Fibroblast of peridontal ligament (primary cell): ENCODE data around the gene ASXL3.

Source experiments
- DNase-seq: peaks from one replicate; pipeline ENCODE4 v3.0.0-alpha.2; 2010; ENCODE audit errors: extremely low read depth

Gene ASXL3

DNA sequence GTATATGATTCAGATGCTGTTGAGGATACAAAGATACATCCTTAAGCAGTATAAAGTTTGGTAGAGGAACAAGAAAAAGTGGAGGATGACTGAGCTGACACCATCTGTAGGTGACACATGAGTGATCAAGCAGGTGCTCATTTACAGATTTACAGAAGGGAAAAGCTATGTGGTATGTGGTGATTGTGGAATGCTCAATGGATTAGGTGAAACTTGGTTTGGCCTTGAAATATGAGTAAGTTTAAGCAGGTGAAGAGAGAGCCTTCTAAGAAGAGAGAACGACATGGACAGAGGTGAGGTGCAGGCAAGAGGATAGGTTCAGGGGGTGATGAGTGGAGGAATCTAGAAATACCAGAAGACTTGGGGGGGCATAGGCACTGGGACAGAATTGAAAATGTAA is 5.9 kb downstream of the ASXL3 start:
- DNase-seq = no peak

DNA sequence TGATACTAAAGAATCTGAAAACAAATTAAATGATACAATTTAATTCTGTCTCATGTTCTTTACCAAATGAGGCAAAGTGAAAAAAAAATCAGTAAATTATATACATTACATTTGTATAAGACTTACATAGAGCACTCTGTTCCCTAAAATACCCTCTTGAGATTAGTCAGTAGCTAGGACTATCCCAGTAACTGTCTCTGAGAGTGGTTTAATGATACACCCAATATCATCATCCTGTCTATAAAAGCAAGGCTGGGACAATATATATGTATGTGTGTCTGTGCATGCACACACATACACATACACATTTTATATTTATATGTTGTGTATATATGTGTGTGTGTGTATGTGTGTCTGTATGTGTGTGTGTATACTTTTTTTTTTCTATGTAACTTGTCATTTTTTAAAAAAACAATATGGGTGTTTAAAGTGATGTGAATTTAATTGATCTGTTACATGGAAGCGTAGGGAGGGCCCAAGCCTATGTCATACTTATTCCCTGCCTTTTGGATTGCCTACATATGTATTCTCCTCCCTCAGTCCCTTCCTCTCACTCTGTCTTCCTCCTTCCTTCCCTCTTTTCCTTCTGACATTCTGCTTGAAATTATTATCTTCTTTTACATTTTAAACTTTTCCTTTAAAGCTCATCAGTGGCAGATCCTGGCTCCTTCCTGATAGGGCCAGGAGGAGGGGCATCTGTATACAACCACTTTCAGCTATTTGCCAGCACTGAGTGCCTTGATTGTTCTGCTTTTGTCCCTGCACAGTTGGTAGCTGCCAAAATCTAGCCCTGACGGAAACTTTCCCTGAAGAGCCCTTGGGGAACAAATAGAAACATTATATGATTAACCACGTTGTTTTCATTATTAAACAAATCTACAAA is 6.8 kb downstream of the ASXL3 start:
- DNase-seq = no peak

GRCh38 chr18:33585431-33585775 is 7.4 kb downstream of the ASXL3 start:
- DNase-seq = no peak

DNA sequence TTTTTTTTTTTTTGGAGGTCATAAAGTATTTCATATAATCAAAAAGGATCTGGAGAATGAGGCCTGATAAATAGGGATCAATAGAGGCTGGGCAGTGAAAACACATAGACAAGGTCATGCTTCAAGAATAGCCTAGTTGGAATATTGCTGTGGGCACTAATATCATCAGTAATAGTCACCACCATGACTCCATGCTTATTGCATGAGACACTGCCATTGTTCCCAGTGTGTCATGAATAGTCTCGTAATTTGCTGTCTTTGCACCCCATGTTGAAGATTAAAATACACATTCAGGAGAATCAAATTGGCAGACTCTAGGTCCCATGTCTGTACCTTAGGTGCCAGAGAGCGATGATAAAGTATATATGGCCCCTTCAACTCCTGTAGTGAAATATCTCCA is 10.3 kb downstream of the ASXL3 start:
- no peak for DNase-seq

DNA sequence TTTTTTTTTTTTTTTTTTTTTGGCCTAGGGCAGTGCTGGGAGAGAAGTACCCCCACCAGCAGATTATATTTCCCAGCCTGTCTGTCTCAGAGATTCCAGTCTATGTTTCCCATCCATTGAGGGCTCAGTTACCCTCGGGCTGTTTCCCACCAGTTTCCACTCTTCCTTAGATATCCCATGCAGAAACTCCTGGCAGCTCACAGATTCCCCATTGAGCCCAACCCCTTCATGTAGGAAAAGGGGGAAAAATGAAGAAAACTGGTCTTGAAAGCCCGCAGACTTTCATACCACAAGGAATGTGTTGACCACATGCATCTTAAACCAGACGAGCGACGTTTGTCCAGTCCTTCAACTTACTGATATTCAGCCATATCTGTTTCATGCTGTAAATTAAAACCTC is 15.2 kb downstream of the ASXL3 start:
- DNase-seq = no peak

DNA sequence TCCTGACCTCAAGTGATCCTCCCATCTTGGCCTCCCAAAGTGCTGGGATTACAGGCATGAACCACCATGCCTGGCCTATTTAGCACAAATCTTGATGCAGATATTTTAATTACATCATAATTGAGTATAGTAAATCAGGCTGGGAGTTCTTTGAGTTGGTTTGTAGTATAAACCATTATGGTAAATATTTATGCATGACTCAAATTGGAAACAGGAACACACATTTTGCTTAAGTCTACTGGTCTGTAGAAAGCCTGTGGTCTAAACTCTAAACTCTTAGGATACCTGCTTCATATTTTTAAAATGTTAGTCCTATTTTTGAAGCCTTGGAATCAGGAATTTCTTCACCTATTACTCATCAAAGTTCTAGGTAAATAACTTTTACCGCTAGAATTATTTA is 16.8 kb downstream of the ASXL3 start:
- DNase-seq = peak; percentile 13

DNA sequence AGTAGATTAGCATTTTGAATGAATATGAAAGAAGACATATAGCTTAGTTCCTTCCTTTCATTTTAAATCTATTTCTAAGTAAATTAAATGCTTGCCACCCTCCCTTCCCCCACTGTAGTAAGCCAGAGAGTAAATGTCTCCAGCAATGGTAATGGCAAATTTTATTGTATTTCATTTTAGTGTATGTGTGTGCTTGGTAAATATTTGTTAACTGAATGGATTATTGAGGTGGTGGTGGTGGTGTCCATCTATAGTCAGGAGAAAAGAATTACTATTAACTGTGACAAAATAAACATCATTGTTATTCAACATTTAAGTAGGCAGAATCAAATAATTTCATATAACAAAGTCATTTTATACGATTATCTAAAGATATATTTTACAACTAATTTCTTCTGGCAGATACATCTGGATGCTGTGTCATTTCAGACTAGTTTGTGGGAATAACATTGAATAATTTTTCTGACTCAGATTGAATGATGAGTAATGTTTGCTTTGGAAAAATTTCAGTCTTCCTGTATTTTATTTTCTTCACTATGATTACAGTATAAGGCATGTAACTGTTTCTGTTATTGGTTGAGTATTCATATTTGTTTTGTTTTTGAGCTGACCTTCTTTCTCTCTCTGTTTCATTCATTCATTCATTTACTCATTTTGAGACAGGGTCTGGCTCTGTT is 18.3 kb downstream of the ASXL3 start:
- peak; percentile 77 for DNase-seq

DNA sequence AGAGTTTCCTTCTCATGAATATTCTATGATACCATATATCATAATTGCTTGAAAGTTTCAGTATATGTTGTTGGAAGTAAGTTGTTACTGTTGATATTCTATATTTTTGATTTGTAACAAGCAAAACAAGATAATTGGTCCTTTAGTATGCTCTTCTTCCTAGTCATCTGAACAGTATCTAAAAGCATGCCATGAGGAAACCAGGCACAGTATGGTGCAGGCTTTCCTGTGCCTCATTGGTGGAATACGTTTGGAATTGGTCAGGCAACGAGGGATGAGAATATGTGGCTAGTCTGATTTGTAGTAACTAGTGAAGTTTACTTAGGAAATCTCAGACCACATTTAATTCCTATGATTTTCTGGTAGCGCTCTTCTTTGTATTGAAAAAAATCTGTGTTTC is 22.8 kb downstream of the ASXL3 start:
- no peak for DNase-seq

- DNase-seq = no peak
Observed at GRCh38 chr18:33603454-33603853, 25.4 kb downstream of the ASXL3 start.

- no peak for DNase-seq
Observed at GRCh38 chr18:33605250-33605649, 27.2 kb downstream of the ASXL3 start.

DNA sequence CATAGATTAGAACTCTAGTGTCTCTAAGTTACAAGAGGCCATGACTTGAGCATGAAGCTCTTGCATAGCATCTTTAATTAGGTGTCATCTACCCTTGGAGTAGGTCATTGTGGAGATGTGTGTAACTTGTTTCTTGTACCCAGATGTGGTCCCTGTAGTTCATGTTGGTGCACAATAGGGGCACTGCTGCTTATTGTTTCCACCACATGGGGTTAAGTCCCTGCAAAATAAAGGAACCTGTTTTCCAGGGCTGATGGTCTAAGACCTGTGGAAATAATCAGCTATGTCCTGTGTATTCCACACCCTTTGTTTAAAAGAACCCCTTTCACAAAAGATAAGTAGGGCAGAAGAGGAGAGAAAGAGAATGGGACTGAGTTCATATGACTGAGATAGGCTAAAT is 28.6 kb downstream of the ASXL3 start:
- DNase-seq = no peak

GRCh38 chr18:33611525-33612135 is 33.6 kb downstream of the ASXL3 start:
- DNase-seq = peak; percentile 9

DNA sequence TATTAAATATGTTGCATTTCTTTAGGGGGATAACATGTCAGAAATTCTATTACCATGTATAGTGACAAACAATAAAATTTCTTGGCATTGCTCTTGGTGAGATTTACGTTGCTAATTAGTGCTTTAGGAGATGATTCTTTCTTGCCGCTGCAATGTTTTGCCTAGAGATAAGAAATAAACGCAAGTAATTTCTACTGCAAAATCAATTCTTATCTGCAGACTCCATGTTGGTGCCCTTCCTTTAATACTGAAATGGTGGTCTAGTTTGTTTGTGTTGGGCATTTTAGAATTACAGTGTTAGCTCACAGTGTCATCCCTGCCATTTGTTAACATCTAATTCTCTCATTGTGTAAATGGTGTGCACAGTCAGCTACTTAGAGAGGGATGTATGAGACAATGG is 34.6 kb downstream of the ASXL3 start:
- DNase-seq = no peak

- no peak for DNase-seq
Observed at GRCh38 chr18:33616556-33616955, 38.5 kb downstream of the ASXL3 start.

- DNase-seq = no peak
Observed at GRCh38 chr18:33627114-33627513, 49.1 kb downstream of the ASXL3 start.

DNA sequence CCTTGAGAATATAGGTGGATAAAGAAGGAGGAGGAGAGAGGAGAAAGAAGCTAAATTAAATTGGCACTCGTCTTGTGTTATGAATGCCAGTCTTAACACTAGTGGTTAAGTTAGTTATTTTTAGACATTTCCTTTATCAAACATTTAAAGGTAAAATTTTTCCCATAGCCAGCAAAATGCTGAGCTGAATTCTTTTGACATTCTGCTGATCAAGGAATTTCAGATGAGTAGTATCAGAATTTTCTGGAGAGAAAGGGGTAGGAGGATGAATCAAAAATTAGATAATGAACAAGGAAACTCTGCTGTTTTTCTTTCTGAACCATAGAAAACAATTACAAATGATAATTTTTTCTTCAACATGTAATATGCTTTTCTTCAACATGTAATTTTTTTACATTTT is 52.5 kb downstream of the ASXL3 start:
- no peak for DNase-seq

GRCh38 chr18:33641141-33641540 is 63.1 kb downstream of the ASXL3 start:
- DNase-seq = no peak

- DNase-seq = no peak
Observed at GRCh38 chr18:33644494-33644893, 66.5 kb downstream of the ASXL3 start.

DNA sequence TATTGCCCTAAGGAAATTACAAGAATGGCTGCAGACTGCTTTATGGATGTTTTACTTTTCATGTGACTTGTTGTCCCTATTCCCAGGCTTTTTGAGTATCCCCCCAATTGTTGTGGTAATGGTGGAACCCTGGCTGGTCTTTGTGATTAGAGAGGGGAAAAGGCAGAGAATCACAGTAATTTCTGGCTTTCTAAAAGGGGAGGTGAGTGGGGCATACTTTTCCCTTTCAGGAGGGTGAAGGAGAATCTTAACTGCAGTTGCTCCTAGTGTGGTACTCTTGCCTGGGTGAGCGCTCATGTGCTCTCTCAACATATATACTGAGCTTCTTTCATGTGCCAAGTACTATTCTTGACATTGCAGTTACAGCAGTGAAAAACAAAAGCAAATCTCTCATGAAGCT is 69.3 kb downstream of the ASXL3 start:
- no peak for DNase-seq

DNA sequence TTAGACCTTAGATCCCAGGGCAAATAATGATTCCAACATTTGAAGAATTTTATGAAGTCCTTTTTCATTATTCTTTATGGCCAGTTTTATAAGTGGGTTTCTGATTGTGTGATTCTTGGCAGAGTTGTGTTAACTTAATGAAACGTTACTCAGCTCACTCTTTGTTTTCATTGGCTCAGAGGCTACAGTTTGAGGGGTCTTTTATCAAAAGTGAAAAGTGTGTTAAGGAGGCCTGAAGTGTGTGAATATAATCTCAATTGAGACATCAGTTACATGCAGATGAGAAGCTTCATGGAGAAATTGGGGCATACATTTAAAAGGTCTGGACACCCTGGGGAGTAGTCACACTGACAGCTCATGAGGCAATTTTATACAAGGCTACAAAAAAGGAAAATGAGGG is 74.6 kb downstream of the ASXL3 start:
- no peak for DNase-seq

- DNase-seq = no peak
Observed at GRCh38 chr18:33653231-33653630, 75.2 kb downstream of the ASXL3 start.

- DNase-seq = no peak
Observed at GRCh38 chr18:33656889-33657448, 79.0 kb downstream of the ASXL3 start.
